OCI-LY7 (cell line): ENCODE results near the gene ZMIZ1. TPM values are rescaled to one million over a fixed set of nuclear protein-coding genes. Genes with fewer than 3 reads are reported as not detected.

Experiments used
- BruUV-seq: library from RNA; stranded (reverse); fragments of 400-500 nt; replicated peaks from 2 replicates; lab custom pipeline; 2021; lab: Mats Ljungman, UMichigan
- CTCF ChIA-PET: fragments of 300-600 bp; sonication (Branson Sonifier 250); formaldehyde crosslinking; loops from one replicate; lab custom pipeline; 2022; ENCODE audit warnings: antibody characterized with exemption; ENCODE audit not compliant: unreplicated experiment; lab: Charles Lee
- POLR2A ChIA-PET: fragments of 300-600 bp; sonication (Branson Sonifier 250); formaldehyde crosslinking; loops from one replicate; lab custom pipeline; 2022; ENCODE audit warnings: antibody characterized with exemption; lab: Charles Lee
- DNase-seq: peaks from one replicate; pipeline ENCODE4 v3.0.0-alpha.2; 2015; ENCODE audit warnings: low spot score
- H2AFZ ChIP-seq: fragments of 200-600 bp; sonication (generic), shearing (Covaris generic); 2 replicates; pipeline ENCODE4 v1.6.1; 2014; ENCODE audit warnings: mild to moderate bottlenecking, antibody characterized with exemption, low read length, moderate library complexity
- H3K27ac ChIP-seq: fragments of 200-600 bp; sonication (generic); 2 replicates; pipeline ENCODE4 v1.5.1; 2014; ENCODE audit warnings: mixed run types, low read depth, mild to moderate bottlenecking, moderate library complexity, low read length, inconsistent platforms; ENCODE audit not compliant: poor library complexity, severe bottlenecking
- H3K36me3 ChIP-seq: fragments of 200-600 bp; sonication (generic); 2 replicates; pipeline ENCODE4 v1.6.1; 2014; ENCODE audit warnings: mild to moderate bottlenecking, antibody characterized with exemption, low read length, moderate library complexity, mixed read lengths; ENCODE audit not compliant: insufficient read depth
- H3K4me1 ChIP-seq: fragments of 200-600 bp; sonication (generic); 2 replicates; pipeline ENCODE4 v1.5.1; 2014; ENCODE audit warnings: mild to moderate bottlenecking, low read length; ENCODE audit not compliant: insufficient read depth, poor library complexity, severe bottlenecking
- H3K4me2 ChIP-seq: fragments of 200-600 bp; sonication (generic); 2 replicates; pipeline ENCODE4 v1.6.1; 2014; ENCODE audit warnings: mild to moderate bottlenecking, low read length
- H3K4me3 ChIP-seq: fragments of 200-600 bp; sonication (generic); 2 replicates; pipeline ENCODE4 v1.5.1; 2014; ENCODE audit warnings: mild to moderate bottlenecking, low read depth, low read length; ENCODE audit not compliant: poor library complexity, severe bottlenecking
- H3K79me2 ChIP-seq: fragments of 200-600 bp; sonication (generic); 2 replicates; pipeline ENCODE4 v1.6.1; 2016; ENCODE audit warnings: low read depth, mild to moderate bottlenecking, low read length, moderate library complexity, mixed read lengths; ENCODE audit not compliant: insufficient read depth
- H3K9me2 ChIP-seq: fragments of 200-600 bp; sonication (generic); 2 replicates; pipeline ENCODE4 v1.6.1; 2016; ENCODE audit warnings: mild to moderate bottlenecking, low read length, mixed read lengths; ENCODE audit not compliant: insufficient read depth
- H3K9me3 ChIP-seq: fragments of 200-600 bp; sonication (generic); 2 replicates; pipeline ENCODE4 v1.6.1; 2014; ENCODE audit warnings: mild to moderate bottlenecking, mixed run types, low read length, mixed read lengths
- H4K20me1 ChIP-seq: fragments of 200-600 bp; sonication (generic); 2 replicates; pipeline ENCODE4 v1.6.1; 2014; ENCODE audit warnings: mild to moderate bottlenecking, antibody characterized with exemption, low read length, moderate library complexity, mixed read lengths; ENCODE audit not compliant: insufficient read depth
- CTCF ChIP-seq: fragments of 200-600 bp; sonication (generic); conservative IDR thresholded peaks from 2 replicates; pipeline ENCODE4 v1.5.1; 2014; ENCODE audit warnings: mild to moderate bottlenecking, antibody characterized with exemption, low read length, moderate library complexity, mixed read lengths
- EZH2phosphoT487 ChIP-seq: fragments of 200-600 bp; sonication (generic); IDR thresholded peaks from 2 replicates; pipeline ENCODE4 v1.6.1; 2018; ENCODE audit warnings: low read depth, borderline replicate concordance, mild to moderate bottlenecking, mixed run types, antibody characterized with exemption, low read length, moderate library complexity, mixed read lengths
- intact Hi-C: fragments of 100-400 bp; cut with micrococcal nuclease; formaldehyde crosslinking; loops from one replicate; pipeline ENCODE4 v1.10.0; 2022; ENCODE audit not compliant: unreplicated experiment
- total RNA-seq, 2 experiments: library from RNA; depleted of rRNA in 1 of 2; stranded (reverse); fragments of >200 nt in 1 of 2; shearing (Covaris generic) in 1 of 2; gene quantifications; 2 replicates each; pipeline ENCODE4 v1.2.3, GENCODE V29; 2014 to 2022

The ZMIZ1 gene
- total RNA-seq, 2 experiments from 2014 or later: 20.4 to 66.9 TPM

GRCh38 chr10:79051766-79052165 is 17.0 kb upstream of the ZMIZ1 start:
- CTCF ChIA-PET: interaction anchor here (0.6 to 1.2 kb wide), 2 partner anchors 28 to 231 kb away, joined by 3 to 4 read pairs; no protein-coding TSS in a partner anchor
- POLR2A ChIA-PET: no interaction called here
- Histone ChIP-seq H3K9me2 (no peaks in the 10 kb centered on the region), H3K79me2 (no peaks in the 10 kb centered on the region), H3K27ac (no peak overlapping the region), H3K9me3 (no peaks in the 10 kb centered on the region), H3K4me3 (no peak overlapping the region), H2AFZ (no peak overlapping the region), H3K4me2 (no peak overlapping the region), H3K36me3 (no peaks in the 10 kb centered on the region), H4K20me1 (no peaks in the 10 kb centered on the region), H3K4me1 (no peaks in the 10 kb centered on the region)
- DNase-seq: no peak
- no peak for TF ChIP-seq EZH2phosphoT487
- no peak for TF ChIP-seq CTCF
- intact Hi-C loops: no loop called here
- no TSS peak for BruUV-seq

DNA sequence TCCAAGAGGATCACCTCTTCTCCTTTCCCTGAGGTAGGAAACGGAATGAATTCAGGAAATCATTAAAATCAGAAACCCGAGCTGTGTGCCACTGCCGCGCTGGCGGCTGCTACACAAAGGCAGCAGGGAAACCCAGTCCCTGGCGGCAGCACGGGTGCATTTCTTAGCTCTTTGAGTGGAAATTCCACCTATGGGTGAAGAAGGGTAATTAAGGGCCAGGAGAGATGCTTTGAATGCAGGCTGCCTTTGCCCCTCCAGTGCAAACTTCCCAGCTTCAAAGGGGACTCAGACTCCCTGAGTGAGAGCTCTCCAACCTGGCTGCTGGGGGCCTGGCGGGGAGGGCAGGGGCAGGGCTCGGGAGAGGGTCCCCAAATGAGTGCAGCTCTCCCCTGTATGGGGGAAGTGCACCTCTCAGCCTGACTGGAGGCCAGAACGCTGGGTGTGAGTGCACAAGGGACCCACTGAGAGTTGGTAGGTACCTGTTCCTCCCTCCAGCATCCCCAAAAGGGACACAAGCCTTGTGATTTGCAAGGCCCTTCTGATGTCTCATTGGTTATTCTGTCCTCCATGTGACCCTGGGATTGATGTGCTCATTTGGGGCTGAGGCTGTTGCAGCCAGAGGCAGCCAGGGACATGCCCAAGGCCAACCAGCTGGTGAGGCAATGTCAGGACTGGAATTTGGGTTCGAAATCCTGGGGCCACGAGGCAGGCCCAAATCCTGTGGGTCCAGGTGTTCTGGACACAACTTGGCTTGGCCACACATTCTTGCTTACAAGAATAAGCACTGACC is 16.3 kb upstream of the ZMIZ1 start:
- intact Hi-C loops: no loop called here
- H3K4me2 ChIP-seq: no peak overlapping the region
- CTCF ChIA-PET: interaction anchor here (0.6 to 1.2 kb wide), 2 partner anchors 29 to 231 kb away, joined by 3 to 4 read pairs; no protein-coding TSS in a partner anchor
- no peaks in the 10 kb centered on the region for H3K9me3 ChIP-seq
- POLR2A ChIA-PET: no interaction called here
- DNase-seq: peak; percentile 28
- H3K9me2 ChIP-seq: no peaks in the 10 kb centered on the region
- no peaks in the 10 kb centered on the region for H4K20me1 ChIP-seq
- no TSS peak for BruUV-seq
- TF ChIP-seq EZH2phosphoT487 (no peak), CTCF (peak; percentile 3; the same call in 1 of the 2 replicates)
- no peak overlapping the region for H3K4me3 ChIP-seq
- H2AFZ ChIP-seq: no peak overlapping the region
- no peaks in the 10 kb centered on the region for H3K79me2 ChIP-seq
- no peak overlapping the region for H3K27ac ChIP-seq
- H3K36me3 ChIP-seq: no peaks in the 10 kb centered on the region
- no peaks in the 10 kb centered on the region for H3K4me1 ChIP-seq

GRCh38 chr10:79053081-79053434 is 15.7 kb upstream of the ZMIZ1 start:
- Histone ChIP-seq H3K4me2 (no peak overlapping the region), H4K20me1 (no peaks in the 10 kb centered on the region), H3K4me1 (no peaks in the 10 kb centered on the region), H2AFZ (no peak overlapping the region), H3K36me3 (no peaks in the 10 kb centered on the region), H3K9me2 (no peaks in the 10 kb centered on the region), H3K79me2 (no peaks in the 10 kb centered on the region), H3K27ac (no peak overlapping the region), H3K9me3 (no peaks in the 10 kb centered on the region), H3K4me3 (no peak overlapping the region)
- intact Hi-C loops: no loop called here
- TF ChIP-seq EZH2phosphoT487: no peak
- POLR2A ChIA-PET: no interaction called here
- BruUV-seq: no TSS peak
- no peak for DNase-seq
- CTCF ChIA-PET: no interaction called here
